Duodenal mucosa (tissue), 2 donors: ENCODE measurements around the gene ITGA2B.

Source experiments
- H3K27ac ChIP-seq: one replicate; pipeline ENCODE4 v1.7.0; 2013; ENCODE audit warnings: low read depth, low read length
- H3K27me3 ChIP-seq, 2 donors: one replicate each; pipeline ENCODE4 v1.7.0; 2013; ENCODE audit warnings: low read length in 2 of 2, control low read depth in 1 of 2; ENCODE audit not compliant: insufficient read depth in 2 of 2, control insufficient read depth in 1 of 2
- H3K36me3 ChIP-seq, 2 donors: one replicate each; pipeline ENCODE4 v1.7.0; 2013; ENCODE audit warnings: low read length in 2 of 2, control low read depth in 1 of 2; ENCODE audit not compliant: insufficient read depth in 2 of 2, control insufficient read depth in 1 of 2
- H3K4me1 ChIP-seq, 2 donors: one replicate each; pipeline ENCODE4 v1.7.0; 2013; ENCODE audit warnings: low read length in 2 of 2, control low read depth in 1 of 2; ENCODE audit not compliant: insufficient read depth in 2 of 2, control insufficient read depth in 1 of 2
- H3K4me3 ChIP-seq, 2 donors: one replicate each; pipeline ENCODE4 v1.7.0; 2013; ENCODE audit warnings: low read length in 2 of 2, low read depth in 1 of 2
- H3K9ac ChIP-seq, 2 donors: one replicate each; pipeline ENCODE4 v1.7.0; 2013; ENCODE audit warnings: low read length in 2 of 2, low read depth in 1 of 2
- H3K9me3 ChIP-seq, 2 donors: one replicate each; pipeline ENCODE4 v1.7.0; 2013; ENCODE audit warnings: low read length in 2 of 2, control low read depth in 1 of 2; ENCODE audit not compliant: control insufficient read depth in 1 of 2

The ITGA2B gene

GRCh38 chr17:44381810-44382305 is 7.6 kb downstream of the ITGA2B start:
- no peak overlapping the region for H3K4me3 ChIP-seq
- no peaks in the 10 kb centered on the region for H3K9me3 ChIP-seq
- H3K4me1 ChIP-seq, result peaks cover 14% of the 10 kb centered on the region in 2 donors
- no peaks in the 10 kb centered on the region for H3K36me3 ChIP-seq
- no peak overlapping the region for H3K9ac ChIP-seq
- peaks cover 14 to 28% of the 10 kb centered on the region in 2 donors for H3K27me3 ChIP-seq
- H3K27ac ChIP-seq, result no peak overlapping the region

DNA sequence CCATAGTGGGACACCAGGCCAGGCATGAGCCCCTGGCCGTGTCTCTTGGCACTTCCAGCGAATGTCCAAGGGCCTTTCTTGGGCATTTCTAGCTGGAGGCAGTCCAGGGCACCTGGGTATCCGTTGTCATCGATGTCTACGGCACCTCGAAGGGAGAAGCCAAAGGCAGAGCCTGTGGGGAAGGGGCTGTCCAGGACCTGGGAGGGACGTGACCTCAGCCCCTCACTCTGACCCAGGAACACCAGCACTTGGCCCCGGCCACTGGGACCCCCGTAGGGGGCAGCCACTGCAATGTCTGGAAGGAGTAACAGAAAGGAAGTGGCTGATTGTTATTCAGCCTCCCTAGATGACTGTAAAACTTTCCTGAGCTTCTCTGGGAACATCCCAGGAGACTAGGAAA is 8.7 kb downstream of the ITGA2B start:
- Histone ChIP-seq H3K27me3 (peaks cover 21% of the 10 kb centered on the region in 2 donors), H3K9me3 (no peaks in the 10 kb centered on the region), H3K4me1 (peaks cover 8 to 10% of the 10 kb centered on the region in 2 donors), H3K4me3 (no peak overlapping the region), H3K9ac (no peak overlapping the region), H3K27ac (no peak overlapping the region), H3K36me3 (no peaks in the 10 kb centered on the region)

GRCh38 chr17:44379887-44380286 is 9.6 kb downstream of the ITGA2B start:
- Histone ChIP-seq H3K4me1 (peaks cover 4 to 5% of the 10 kb centered on the region in 2 donors), H3K9me3 (no peaks in the 10 kb centered on the region), H3K27me3 (peaks cover 16 to 20% of the 10 kb centered on the region in 2 donors), H3K27ac (no peak overlapping the region), H3K9ac (no peak overlapping the region), H3K36me3 (no peaks in the 10 kb centered on the region), H3K4me3 (no peak overlapping the region)

DNA sequence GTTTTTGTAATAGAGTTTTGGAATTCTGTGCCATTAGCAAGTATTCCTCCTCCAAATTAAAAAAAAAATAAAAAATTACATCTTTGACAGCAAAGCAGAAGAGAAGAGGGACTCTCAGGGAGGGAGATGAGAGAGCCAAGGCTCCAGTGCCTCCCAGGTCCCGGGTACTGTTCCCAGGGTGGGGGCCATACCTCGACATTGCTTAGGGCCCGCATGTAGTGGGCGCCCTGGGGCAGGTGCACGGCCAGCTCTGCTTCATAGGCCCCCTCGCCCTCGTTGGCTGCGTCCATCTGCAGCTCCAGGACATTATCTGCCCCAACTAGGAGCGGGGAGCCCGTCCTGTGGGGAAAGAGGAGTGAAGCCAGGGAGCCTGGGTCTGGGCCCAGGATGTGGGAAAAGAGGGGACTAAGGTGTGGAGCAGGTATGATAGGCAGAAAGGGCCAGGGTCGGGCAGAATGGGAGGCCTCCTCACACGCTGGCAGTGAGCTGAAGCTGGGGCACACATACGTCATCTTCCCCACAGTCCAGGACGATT is 11.2 kb downstream of the ITGA2B start:
- Histone ChIP-seq H3K4me3 (no peak overlapping the region), H3K27ac (no peak overlapping the region), H3K9me3 (no peaks in the 10 kb centered on the region), H3K27me3 (peaks cover 9 to 12% of the 10 kb centered on the region in 2 donors), H3K4me1 (no peaks in the 10 kb centered on the region), H3K36me3 (no peaks in the 10 kb centered on the region), H3K9ac (no peak overlapping the region)

DNA sequence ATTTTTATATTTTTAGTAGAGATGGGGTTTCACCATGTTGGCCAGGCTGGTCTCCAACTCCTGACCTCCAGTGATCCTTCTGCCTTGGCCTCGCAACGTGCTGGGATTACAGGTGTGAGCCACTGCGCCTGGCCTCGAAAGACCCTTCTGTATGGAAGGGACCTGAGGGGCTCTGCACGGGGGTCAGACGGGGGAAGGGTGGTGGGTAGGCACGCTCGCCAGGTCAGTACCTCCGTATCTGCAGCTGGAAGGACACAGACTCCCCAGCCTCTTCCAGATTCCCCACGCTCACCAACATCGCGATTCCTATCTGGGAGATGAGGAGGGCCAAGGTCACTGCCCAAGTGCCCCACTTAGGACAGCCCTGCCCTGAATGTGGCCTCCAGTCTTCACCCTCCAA is 12.7 kb downstream of the ITGA2B start:
- peaks cover 4 to 9% of the 10 kb centered on the region in 2 donors for H3K27me3 ChIP-seq

GRCh38 chr17:44376124-44376523 is 13.3 kb downstream of the ITGA2B start:
- Histone ChIP-seq H3K4me1 (no peaks in the 10 kb centered on the region), H3K36me3 (no peaks in the 10 kb centered on the region), H3K27ac (no peak overlapping the region), H3K27me3 (peaks cover 4 to 8% of the 10 kb centered on the region in 2 donors), H3K9ac (no peak overlapping the region), H3K4me3 (no peak overlapping the region), H3K9me3 (no peaks in the 10 kb centered on the region)

More for the DNA sequence above, 12.7 kb downstream of the ITGA2B start:
- H3K9me3 ChIP-seq, result no peaks in the 10 kb centered on the region
- no peak overlapping the region for H3K4me3 ChIP-seq
- no peak overlapping the region for H3K9ac ChIP-seq
- no peak overlapping the region for H3K27ac ChIP-seq
- no peaks in the 10 kb centered on the region for H3K4me1 ChIP-seq
- H3K36me3 ChIP-seq, result no peaks in the 10 kb centered on the region

- H3K4me1 ChIP-seq, result no peaks in the 10 kb centered on the region
- H3K9me3 ChIP-seq, result no peaks in the 10 kb centered on the region
- no peak overlapping the region for H3K27ac ChIP-seq
- no peak overlapping the region for H3K4me3 ChIP-seq
- no peak overlapping the region for H3K9ac ChIP-seq
- H3K27me3 ChIP-seq, result peaks cover 4 to 8% of the 10 kb centered on the region in 2 donors
- no peaks in the 10 kb centered on the region for H3K36me3 ChIP-seq
These were observed 14.0 kb downstream of the ITGA2B start for GRCh38 chr17:44375196-44376017.

- H3K9ac ChIP-seq, result no peak overlapping the region
- H3K4me3 ChIP-seq, result no peak overlapping the region
- H3K4me1 ChIP-seq, result no peaks in the 10 kb centered on the region
- no peaks in the 10 kb centered on the region for H3K36me3 ChIP-seq
- no peaks in the 10 kb centered on the region for H3K9me3 ChIP-seq
- no peak overlapping the region for H3K27ac ChIP-seq
- H3K27me3 ChIP-seq, result peaks cover 4 to 8% of the 10 kb centered on the region in 2 donors
These were observed 14.9 kb downstream of the ITGA2B start for GRCh38 chr17:44374306-44375195.

GRCh38 chr17:44372036-44372435 is 17.4 kb downstream of the ITGA2B start:
- peaks cover 4 to 11% of the 10 kb centered on the region in 2 donors for H3K27me3 ChIP-seq
- no peaks in the 10 kb centered on the region for H3K4me1 ChIP-seq
- H3K36me3 ChIP-seq, result no peaks in the 10 kb centered on the region

More at GRCh38 chr17:44372036-44372435, 17.4 kb downstream of the ITGA2B start:
- H3K4me3 ChIP-seq, result no peak overlapping the region
- no peak overlapping the region for H3K27ac ChIP-seq
- no peaks in the 10 kb centered on the region for H3K9me3 ChIP-seq
- no peak overlapping the region for H3K9ac ChIP-seq
